H1 (cell line): ENCODE results near the gene NCBP2.

Experiments
- GABPA ChIP-seq: IDR thresholded peaks from 2 replicates; pipeline ENCODE4 v1.6.1; 2011; ENCODE audit warnings: mild to moderate bottlenecking, low read length, moderate library complexity, borderline replicate concordance; ENCODE audit not compliant: insufficient read depth
- TF ChIP-seq, protein P1 (sequence below), 3 experiments: IDR thresholded peaks; 1 replicate in 2 of 3; 2 replicates in 1 of 3; pipeline versions ENCODE4 v1.5.1 to v1.6.1; 2011; ENCODE audit warnings: low read length in 3 of 3, mild to moderate bottlenecking in 3 of 3, inconsistent platforms in 2 of 3, low read depth in 1 of 3, moderate library complexity in 1 of 3; ENCODE audit not compliant: insufficient read depth in 1 of 3; ENCODE audit errors: control extremely low read depth in 1 of 3

DNA sequence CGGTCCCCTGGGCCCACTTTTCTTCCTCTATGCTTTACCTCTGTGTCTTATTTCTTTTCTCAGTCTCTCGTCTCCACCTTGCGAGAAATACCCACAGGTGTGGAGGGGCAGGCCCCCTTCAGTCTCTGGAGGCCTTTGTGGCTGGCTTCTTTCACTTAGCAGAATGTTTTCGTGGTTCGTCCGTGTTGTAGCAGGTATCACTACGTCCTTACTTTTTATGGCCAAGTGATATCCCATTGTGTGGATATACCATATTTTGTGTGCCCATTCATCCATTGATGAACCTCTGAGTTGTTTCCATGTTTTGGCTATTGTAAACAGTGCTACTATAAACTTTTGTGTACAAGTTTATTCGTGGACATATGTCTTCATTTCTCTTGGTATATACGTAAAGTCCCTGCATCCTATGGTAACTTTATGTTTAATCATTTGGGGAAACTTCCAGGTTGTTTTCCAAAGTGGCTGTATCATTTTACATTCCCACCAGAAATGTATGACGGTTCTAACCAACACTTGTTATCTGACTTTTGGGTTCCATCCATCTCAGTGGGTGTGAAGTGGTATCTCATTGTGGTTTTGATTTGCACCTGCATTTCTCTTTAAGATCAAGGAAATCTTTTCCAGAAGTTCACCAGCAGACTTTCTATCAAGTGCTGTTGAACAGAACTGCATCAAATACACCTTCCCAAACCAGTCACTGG lies 20.8 kb upstream of the NCBP2 start:
- TF ChIP-seq, protein P1, sequence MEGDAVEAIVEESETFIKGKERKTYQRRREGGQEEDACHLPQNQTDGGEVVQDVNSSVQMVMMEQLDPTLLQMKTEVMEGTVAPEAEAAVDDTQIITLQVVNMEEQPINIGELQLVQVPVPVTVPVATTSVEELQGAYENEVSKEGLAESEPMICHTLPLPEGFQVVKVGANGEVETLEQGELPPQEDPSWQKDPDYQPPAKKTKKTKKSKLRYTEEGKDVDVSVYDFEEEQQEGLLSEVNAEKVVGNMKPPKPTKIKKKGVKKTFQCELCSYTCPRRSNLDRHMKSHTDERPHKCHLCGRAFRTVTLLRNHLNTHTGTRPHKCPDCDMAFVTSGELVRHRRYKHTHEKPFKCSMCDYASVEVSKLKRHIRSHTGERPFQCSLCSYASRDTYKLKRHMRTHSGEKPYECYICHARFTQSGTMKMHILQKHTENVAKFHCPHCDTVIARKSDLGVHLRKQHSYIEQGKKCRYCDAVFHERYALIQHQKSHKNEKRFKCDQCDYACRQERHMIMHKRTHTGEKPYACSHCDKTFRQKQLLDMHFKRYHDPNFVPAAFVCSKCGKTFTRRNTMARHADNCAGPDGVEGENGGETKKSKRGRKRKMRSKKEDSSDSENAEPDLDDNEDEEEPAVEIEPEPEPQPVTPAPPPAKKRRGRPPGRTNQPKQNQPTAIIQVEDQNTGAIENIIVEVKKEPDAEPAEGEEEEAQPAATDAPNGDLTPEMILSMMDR (IDR thresholded peaks at IDR 0.05; ENCODE audit: control extremely low read depth in 1 of 3, insufficient read depth in 1 of 3, low read depth in 1 of 3, low read length in 3 of 3), result no peak
- TF ChIP-seq GABPA, result no peak
